GM12801 (cell line): ENCODE measurements around the gene EFL1.

Experiments
- CTCF ChIP-seq: IDR thresholded peaks from one replicate; pipeline ENCODE4 v1.5.1; 2011; ENCODE audit warnings: control low read depth; ENCODE audit not compliant: insufficient read length; ENCODE audit errors: extremely low read depth

The EFL1 gene

GRCh38 chr15:82143390-82144385 is 118.8 kb downstream of the EFL1 start:
- TF ChIP-seq CTCF: no peak

GRCh38 chr15:82140886-82141285 is 121.6 kb downstream of the EFL1 start:
- TF ChIP-seq CTCF: no peak

- TF ChIP-seq CTCF: no peak
Measured at GRCh38 chr15:82139823-82140268, 122.7 kb downstream of the EFL1 start.

GRCh38 chr15:82138306-82138705 is 124.2 kb downstream of the EFL1 start:
- TF ChIP-seq CTCF: no peak

- no peak for TF ChIP-seq CTCF
Measured at GRCh38 chr15:82137261-82137660, 125.3 kb downstream of the EFL1 start.

- no peak for TF ChIP-seq CTCF
Measured at GRCh38 chr15:82136120-82136519, 126.4 kb downstream of the EFL1 start.

- no peak for TF ChIP-seq CTCF
Measured at GRCh38 chr15:82135638-82136037, 126.9 kb downstream of the EFL1 start.
